K562 (cell line): ENCODE results near the gene FILIP1.

Source experiments
- CBFB ChIP-seq: sonication (generic); formaldehyde crosslinking; IDR thresholded peaks from 2 replicates; pipeline ENCODE4 v1.4.0; 2020; ENCODE audit warnings: mild to moderate bottlenecking, missing genetic modification reagents
- ETV6 ChIP-seq, 3 experiments: fragments of 150-350 bp in 1 of 3; sonication (generic) in 1 of 3; formaldehyde crosslinking in 1 of 3; IDR thresholded peaks; 2 replicates each; pipeline versions ENCODE4 v1.6.1 to v1.8.0; 2014 to 2022; ENCODE audit warnings: borderline replicate concordance in 2 of 3, low read depth in 2 of 3, antibody characterized with exemption in 1 of 3, low read length in 1 of 3, mild to moderate bottlenecking in 1 of 3, missing genetic modification reagents in 1 of 3
- NFYB ChIP-seq: IDR thresholded peaks from 2 replicates; pipeline ENCODE4 v1.6.1; 2011; ENCODE audit warnings: mild to moderate bottlenecking, moderate library complexity; ENCODE audit not compliant: insufficient read length; ENCODE audit errors: extremely low read depth
- RB1 ChIP-seq: fragments of 450-650 bp; IDR thresholded peaks from 2 replicates; pipeline ENCODE4 v1.6.1; 2017; ENCODE audit warnings: low read depth, mild to moderate bottlenecking
- TBP ChIP-seq: optimal IDR thresholded peaks from 2 replicates; pipeline ENCODE3; 2011; ENCODE audit warnings: low read depth, low read length, improper control_type of control experiment
- ZEB2 ChIP-seq: fragments of 450-650 bp; IDR thresholded peaks from 2 replicates; pipeline ENCODE4 v1.6.1; 2016
- TF ChIP-seq, protein P1 (sequence below), 3 experiments: IDR thresholded peaks in 2 of 3; conservative IDR thresholded peaks in 1 of 3; 2 replicates each; pipeline ENCODE4 v1.5.1; 2011 to 2012; ENCODE audit warnings: low read length in 3 of 3, mild to moderate bottlenecking in 3 of 3, control low read depth in 2 of 3, improper control_type of control experiment in 1 of 3, inconsistent platforms in 1 of 3, low read depth in 1 of 3, mixed read lengths in 1 of 3, moderate library complexity in 1 of 3; ENCODE audit not compliant: insufficient read depth in 2 of 3

DNA sequence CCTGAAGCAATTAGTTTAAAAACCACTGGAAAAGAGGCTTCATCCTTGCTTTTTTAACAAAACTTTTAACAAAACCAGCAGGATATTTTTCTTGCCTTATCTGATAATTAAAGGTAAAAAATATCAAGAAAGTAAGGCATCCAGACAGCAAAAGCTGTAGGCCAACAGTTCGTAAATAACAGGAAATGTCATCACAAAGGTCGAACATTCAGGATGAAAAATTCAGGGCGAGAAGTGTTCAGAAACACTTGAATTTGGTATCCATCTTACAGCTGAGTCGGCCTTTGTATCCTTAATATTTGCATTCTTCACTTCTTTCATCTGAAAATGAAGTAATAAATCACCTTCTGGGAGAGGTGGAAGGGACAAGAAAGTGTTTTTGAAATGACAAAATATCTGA, 8.2 kb upstream of the FILIP1 start:
- no peak for TF ChIP-seq ZEB2
- TF ChIP-seq, protein P1, sequence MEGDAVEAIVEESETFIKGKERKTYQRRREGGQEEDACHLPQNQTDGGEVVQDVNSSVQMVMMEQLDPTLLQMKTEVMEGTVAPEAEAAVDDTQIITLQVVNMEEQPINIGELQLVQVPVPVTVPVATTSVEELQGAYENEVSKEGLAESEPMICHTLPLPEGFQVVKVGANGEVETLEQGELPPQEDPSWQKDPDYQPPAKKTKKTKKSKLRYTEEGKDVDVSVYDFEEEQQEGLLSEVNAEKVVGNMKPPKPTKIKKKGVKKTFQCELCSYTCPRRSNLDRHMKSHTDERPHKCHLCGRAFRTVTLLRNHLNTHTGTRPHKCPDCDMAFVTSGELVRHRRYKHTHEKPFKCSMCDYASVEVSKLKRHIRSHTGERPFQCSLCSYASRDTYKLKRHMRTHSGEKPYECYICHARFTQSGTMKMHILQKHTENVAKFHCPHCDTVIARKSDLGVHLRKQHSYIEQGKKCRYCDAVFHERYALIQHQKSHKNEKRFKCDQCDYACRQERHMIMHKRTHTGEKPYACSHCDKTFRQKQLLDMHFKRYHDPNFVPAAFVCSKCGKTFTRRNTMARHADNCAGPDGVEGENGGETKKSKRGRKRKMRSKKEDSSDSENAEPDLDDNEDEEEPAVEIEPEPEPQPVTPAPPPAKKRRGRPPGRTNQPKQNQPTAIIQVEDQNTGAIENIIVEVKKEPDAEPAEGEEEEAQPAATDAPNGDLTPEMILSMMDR (IDR thresholded peaks at IDR 0.05 in 2 of 3, conservative IDR thresholded peaks at IDR 0.05 in 1 of 3; ENCODE audit: insufficient read depth in 2 of 3, low read depth in 1 of 3, low read length in 3 of 3) = no peak
- no peak for TF ChIP-seq CBFB (CRISPR knock-in tag)
- no peak for TF ChIP-seq NFYB
- no peak for TF ChIP-seq RB1
- TF ChIP-seq TBP = no peak
- TF ChIP-seq ETV6 (IDR thresholded peaks at IDR 0.05; ENCODE audit: borderline replicate concordance in 1 of 2, low read depth in 2 of 2, low read length in 1 of 2) = no peak
- no peak for TF ChIP-seq ETV6 (CRISPR knock-in tag; IDR thresholded peaks at IDR 0.05; ENCODE audit: borderline replicate concordance)
